Measurements from ENCODE around the gene MED26.

Gene MED26

GRCh38 chr19:16586991-16587832, 40.8 kb downstream of the MED26 start:
- Histone ChIP-seq H3K9me3 (ENCODE audit: control insufficient read depth, low read length) (no peaks in the 10 kb centered on the region), H3K27ac (ENCODE audit: insufficient read depth, low read length, poor library complexity, severe bottlenecking) (peak overlapping the region; percentile 80), H3K36me3 (ENCODE audit: control insufficient read depth, insufficient read depth, low read length) (no peaks in the 10 kb centered on the region), H3K4me1 (ENCODE audit: control insufficient read depth, insufficient read depth, low read length, poor library complexity, severe bottlenecking) (peaks cover 66% of the 10 kb centered on the region), H3K4me3 (ENCODE audit: insufficient read depth, low read depth, low read length, poor library complexity, severe bottlenecking) (peak overlapping the region; percentile 41), H3K27me3 (replicated peaks; ENCODE audit: control insufficient read depth, insufficient read depth, low read length, poor library complexity, severe bottlenecking) (no peaks in the 10 kb centered on the region)
- DNase-seq = peak in 2 of 3 donors; percentile 68 to 80

GRCh38 chr19:16586477-16586871, 41.5 kb downstream of the MED26 start:
- Histone ChIP-seq H3K9me3 (ENCODE audit: control insufficient read depth, low read length) (no peaks in the 10 kb centered on the region), H3K4me3 (ENCODE audit: insufficient read depth, low read depth, low read length, poor library complexity, severe bottlenecking) (peak overlapping the region; percentile 18), H3K27me3 (replicated peaks; ENCODE audit: control insufficient read depth, insufficient read depth, low read length, poor library complexity, severe bottlenecking) (no peaks in the 10 kb centered on the region), H3K4me1 (ENCODE audit: control insufficient read depth, insufficient read depth, low read length, poor library complexity, severe bottlenecking) (peaks cover 67% of the 10 kb centered on the region), H3K27ac (ENCODE audit: insufficient read depth, low read length, poor library complexity, severe bottlenecking) (peak overlapping the region; percentile 80), H3K36me3 (ENCODE audit: control insufficient read depth, insufficient read depth, low read length) (no peaks in the 10 kb centered on the region)
- DNase-seq = no peak

GRCh38 chr19:16585808-16586476, 42.1 kb downstream of the MED26 start:
- H3K9me3 ChIP-seq (ENCODE audit: control insufficient read depth, low read length) = no peaks in the 10 kb centered on the region
- H3K4me1 ChIP-seq (ENCODE audit: control insufficient read depth, insufficient read depth, low read length, poor library complexity, severe bottlenecking) = peaks cover 67% of the 10 kb centered on the region
- peak overlapping the region; percentile 18 for H3K4me3 ChIP-seq (ENCODE audit: insufficient read depth, low read depth, low read length, poor library complexity, severe bottlenecking)
- no peaks in the 10 kb centered on the region for H3K27me3 ChIP-seq (replicated peaks; ENCODE audit: control insufficient read depth, insufficient read depth, low read length, poor library complexity, severe bottlenecking)
- peak in 1 of 3 donors; percentile 19 for DNase-seq
- H3K27ac ChIP-seq (ENCODE audit: insufficient read depth, low read length, poor library complexity, severe bottlenecking) = peak overlapping the region; percentile 80
- H3K36me3 ChIP-seq (ENCODE audit: control insufficient read depth, insufficient read depth, low read length) = no peaks in the 10 kb centered on the region

GRCh38 chr19:16585094-16585801, 42.8 kb downstream of the MED26 start:
- peak overlapping the region; percentile 39 for H3K4me3 ChIP-seq (ENCODE audit: insufficient read depth, low read depth, low read length, poor library complexity, severe bottlenecking)
- DNase-seq = no peak
- no peaks in the 10 kb centered on the region for H3K9me3 ChIP-seq (ENCODE audit: control insufficient read depth, low read length)
- no peaks in the 10 kb centered on the region for H3K27me3 ChIP-seq (replicated peaks; ENCODE audit: control insufficient read depth, insufficient read depth, low read length, poor library complexity, severe bottlenecking)
- H3K36me3 ChIP-seq (ENCODE audit: control insufficient read depth, insufficient read depth, low read length) = no peaks in the 10 kb centered on the region
- H3K4me1 ChIP-seq (ENCODE audit: control insufficient read depth, insufficient read depth, low read length, poor library complexity, severe bottlenecking) = peaks cover 67% of the 10 kb centered on the region
- peak overlapping the region; percentile 80 for H3K27ac ChIP-seq (ENCODE audit: insufficient read depth, low read length, poor library complexity, severe bottlenecking)

- no peaks in the 10 kb centered on the region for H3K9me3 ChIP-seq (ENCODE audit: control insufficient read depth, low read length)
- DNase-seq = peak; percentile 91 to 96 (median 95)
- H3K27me3 ChIP-seq (replicated peaks; ENCODE audit: control insufficient read depth, insufficient read depth, low read length, poor library complexity, severe bottlenecking) = no peaks in the 10 kb centered on the region
- peaks cover 67% of the 10 kb centered on the region for H3K4me1 ChIP-seq (ENCODE audit: control insufficient read depth, insufficient read depth, low read length, poor library complexity, severe bottlenecking)
- H3K4me3 ChIP-seq (ENCODE audit: insufficient read depth, low read depth, low read length, poor library complexity, severe bottlenecking) = peak overlapping the region; percentile 39
- H3K36me3 ChIP-seq (ENCODE audit: control insufficient read depth, insufficient read depth, low read length) = peaks cover 2% of the 10 kb centered on the region
- peak overlapping the region; percentile 80 for H3K27ac ChIP-seq (ENCODE audit: insufficient read depth, low read length, poor library complexity, severe bottlenecking)
Measured at GRCh38 chr19:16584248-16585093, 43.5 kb downstream of the MED26 start.

- Histone ChIP-seq H3K27ac (ENCODE audit: insufficient read depth, low read length, poor library complexity, severe bottlenecking) (peak overlapping the region; percentile 80), H3K36me3 (ENCODE audit: control insufficient read depth, insufficient read depth, low read length) (peaks cover 18% of the 10 kb centered on the region), H3K27me3 (replicated peaks; ENCODE audit: control insufficient read depth, insufficient read depth, low read length, poor library complexity, severe bottlenecking) (no peaks in the 10 kb centered on the region), H3K9me3 (ENCODE audit: control insufficient read depth, low read length) (no peaks in the 10 kb centered on the region), H3K4me3 (ENCODE audit: insufficient read depth, low read depth, low read length, poor library complexity, severe bottlenecking) (no peak overlapping the region), H3K4me1 (ENCODE audit: control insufficient read depth, insufficient read depth, low read length, poor library complexity, severe bottlenecking) (peaks cover 52% of the 10 kb centered on the region)
- DNase-seq = no peak
Measured at GRCh38 chr19:16582486-16583261, 45.3 kb downstream of the MED26 start.

- DNase-seq = no peak
- no peaks in the 10 kb centered on the region for H3K27me3 ChIP-seq (replicated peaks; ENCODE audit: control insufficient read depth, insufficient read depth, low read length, poor library complexity, severe bottlenecking)
- peak overlapping the region; percentile 11 for H3K27ac ChIP-seq (ENCODE audit: insufficient read depth, low read length, poor library complexity, severe bottlenecking)
- no peaks in the 10 kb centered on the region for H3K9me3 ChIP-seq (ENCODE audit: control insufficient read depth, low read length)
- H3K4me1 ChIP-seq (ENCODE audit: control insufficient read depth, insufficient read depth, low read length, poor library complexity, severe bottlenecking) = peaks cover 45% of the 10 kb centered on the region
- no peak overlapping the region for H3K4me3 ChIP-seq (ENCODE audit: insufficient read depth, low read depth, low read length, poor library complexity, severe bottlenecking)
- H3K36me3 ChIP-seq (ENCODE audit: control insufficient read depth, insufficient read depth, low read length) = peaks cover 25% of the 10 kb centered on the region
Measured at GRCh38 chr19:16581971-16582343, 46.0 kb downstream of the MED26 start.

GRCh38 chr19:16581145-16581970, 46.6 kb downstream of the MED26 start:
- Histone ChIP-seq H3K36me3 (ENCODE audit: control insufficient read depth, insufficient read depth, low read length) (peaks cover 31% of the 10 kb centered on the region), H3K27me3 (replicated peaks; ENCODE audit: control insufficient read depth, insufficient read depth, low read length, poor library complexity, severe bottlenecking) (no peaks in the 10 kb centered on the region), H3K9me3 (ENCODE audit: control insufficient read depth, low read length) (no peaks in the 10 kb centered on the region), H3K4me3 (ENCODE audit: insufficient read depth, low read depth, low read length, poor library complexity, severe bottlenecking) (no peak overlapping the region), H3K27ac (ENCODE audit: insufficient read depth, low read length, poor library complexity, severe bottlenecking) (peak overlapping the region; percentile 11), H3K4me1 (ENCODE audit: control insufficient read depth, insufficient read depth, low read length, poor library complexity, severe bottlenecking) (peaks cover 39% of the 10 kb centered on the region)
- DNase-seq = no peak

Data from effector memory CD4-positive, alpha-beta T cell (primary cell).